AG09319 (cell line): ENCODE data around the gene AK3.

Experiments used
- DNase-seq: peaks from one replicate; pipeline ENCODE4 v3.0.0-alpha.2; 2010; ENCODE audit warnings: low read depth; ENCODE audit errors: extremely low read depth
- CTCF ChIP-seq: IDR thresholded peaks from 2 replicates; pipeline ENCODE4 v1.5.1; 2011; ENCODE audit warnings: low read depth, mild to moderate bottlenecking, inconsistent platforms, low read length, moderate library complexity

AK3 gene

GRCh38 chr9:4743131-4743875 is 2.3 kb upstream of the AK3 start:
- TF ChIP-seq CTCF: no peak
- no peak for DNase-seq

GRCh38 chr9:4742246-4742645 is 1.2 kb upstream of the AK3 start:
- no peak for DNase-seq
- no peak for TF ChIP-seq CTCF

- no peak for TF ChIP-seq CTCF
- DNase-seq: no peak
These were observed 525 bp upstream of the AK3 start for GRCh38 chr9:4741365-4742089.

GRCh38 chr9:4740388-4740637 is 689 bp downstream of the AK3 start:
- TF ChIP-seq CTCF: no peak
- DNase-seq: no peak

- no peak for DNase-seq
These were observed 1.2 kb downstream of the AK3 start for GRCh38 chr9:4739587-4740387.

GRCh38 chr9:4738866-4739586 is 2.0 kb downstream of the AK3 start:
- no peak for DNase-seq
- TF ChIP-seq CTCF: no peak

More at GRCh38 chr9:4739587-4740387, 1.2 kb downstream of the AK3 start:
- no peak for TF ChIP-seq CTCF
